CD4-positive, alpha-beta T cell treated with Interleukin-21 for 1 hour (primary cell): ENCODE measurements around the gene POLQ.
"Not testable (repeated sequence)": the region's sequence is repeated elsewhere in the genome, so short reads cannot be mapped to it uniquely, and the experiment has no call there.

ENCODE experiments used
- DNase-seq: peaks from one replicate; pipeline ENCODE4 v3.0.0-alpha.2; 2020

The POLQ gene

DNA sequence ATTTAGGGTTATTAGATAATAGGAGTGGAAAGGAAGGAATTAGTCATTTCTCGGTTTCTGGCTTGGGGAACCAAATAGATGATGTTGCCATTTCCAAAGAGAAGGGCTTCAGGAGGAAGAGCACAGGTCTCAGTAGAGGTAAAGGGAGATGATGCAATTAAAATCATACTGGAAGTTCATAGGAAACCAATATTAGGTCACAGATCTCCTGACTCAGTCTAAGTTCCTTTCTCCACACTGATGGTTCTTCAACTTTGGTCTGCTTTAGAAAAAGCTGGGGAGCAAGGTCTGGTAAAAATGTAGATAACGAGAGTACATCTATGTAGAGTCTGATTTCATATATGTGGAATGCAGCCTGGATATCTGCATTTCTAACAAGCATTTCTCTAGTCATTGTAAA, 130.9 kb downstream of the POLQ start:
- no peak for DNase-seq

DNA sequence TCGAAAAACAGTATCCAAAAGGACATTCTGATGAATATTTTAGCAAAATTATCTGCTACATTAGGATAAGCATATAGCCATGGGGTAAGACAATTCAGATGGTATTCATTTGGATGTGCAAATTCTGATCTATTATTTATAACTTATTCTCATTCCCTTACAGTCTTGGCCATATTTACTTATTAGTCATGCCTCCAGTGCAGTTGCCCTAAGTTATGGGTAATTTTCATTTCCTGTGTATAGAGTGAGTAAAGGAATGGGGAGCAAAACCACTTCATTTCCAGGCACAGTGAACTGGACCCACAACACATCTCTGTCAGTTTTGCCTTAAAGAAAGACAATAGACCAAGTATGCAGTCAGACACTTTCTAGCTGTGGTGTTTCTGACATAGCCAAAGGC, 134.3 kb downstream of the POLQ start:
- DNase-seq = no peak

DNA sequence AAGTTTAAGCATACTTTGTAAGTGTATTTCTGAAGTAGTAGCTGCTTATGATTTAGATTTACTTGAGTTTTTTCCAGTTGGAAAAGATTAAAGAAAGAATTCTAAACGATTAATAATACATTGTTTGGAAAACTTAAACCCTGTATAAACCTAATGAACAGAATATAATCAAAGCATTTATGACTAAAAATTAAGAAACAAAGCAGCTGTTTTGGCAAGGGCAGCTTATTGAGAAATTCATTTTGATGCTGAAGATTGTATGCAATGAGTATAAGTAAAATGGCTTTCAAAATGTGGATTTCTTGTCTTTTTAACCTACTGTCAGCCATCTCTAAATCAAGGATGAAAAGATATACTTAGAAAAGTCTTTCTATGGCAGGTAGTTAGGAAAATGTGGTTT, 140.2 kb downstream of the POLQ start:
- no peak for DNase-seq

DNA sequence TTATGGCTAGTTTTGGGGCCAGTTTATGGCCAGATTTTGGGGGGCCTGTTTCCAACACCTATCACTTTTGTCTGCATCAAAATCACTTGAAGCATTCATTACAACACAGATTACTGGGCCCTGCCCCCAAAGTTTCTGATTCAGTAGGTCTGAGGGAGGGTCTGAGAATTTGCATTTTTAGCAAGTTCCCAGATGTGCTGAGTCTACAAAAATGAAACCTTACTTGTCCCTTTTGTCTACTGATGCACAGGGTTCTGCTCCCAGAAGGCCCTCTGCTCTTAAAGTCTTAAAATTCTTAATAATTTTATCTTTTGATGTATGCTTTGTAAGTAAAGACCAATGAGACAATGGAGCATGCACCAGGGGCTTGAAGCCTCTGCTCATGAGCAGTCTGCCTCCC, 146.0 kb downstream of the POLQ start:
- no peak for DNase-seq

DNA sequence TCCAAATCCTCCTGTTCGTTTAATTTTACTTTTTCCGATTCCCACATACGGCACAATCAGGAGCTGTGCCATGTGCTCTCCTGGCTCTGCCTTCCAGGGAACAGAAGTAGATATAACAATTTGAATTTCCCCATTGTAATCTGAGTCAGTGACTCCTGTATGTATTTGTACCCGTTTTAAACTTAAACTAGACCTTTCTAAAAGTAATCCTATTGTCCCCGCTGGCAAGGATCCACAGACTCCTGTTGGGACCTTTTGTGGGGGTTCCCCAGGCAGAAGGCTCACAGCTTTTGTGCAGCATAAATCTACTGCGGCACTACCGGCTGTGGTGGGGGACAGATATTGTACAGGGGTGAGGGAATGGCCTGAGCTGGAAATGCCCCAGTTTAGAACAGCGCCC, 147.7 kb downstream of the POLQ start:
- not testable (repeated sequence) for DNase-seq

DNA sequence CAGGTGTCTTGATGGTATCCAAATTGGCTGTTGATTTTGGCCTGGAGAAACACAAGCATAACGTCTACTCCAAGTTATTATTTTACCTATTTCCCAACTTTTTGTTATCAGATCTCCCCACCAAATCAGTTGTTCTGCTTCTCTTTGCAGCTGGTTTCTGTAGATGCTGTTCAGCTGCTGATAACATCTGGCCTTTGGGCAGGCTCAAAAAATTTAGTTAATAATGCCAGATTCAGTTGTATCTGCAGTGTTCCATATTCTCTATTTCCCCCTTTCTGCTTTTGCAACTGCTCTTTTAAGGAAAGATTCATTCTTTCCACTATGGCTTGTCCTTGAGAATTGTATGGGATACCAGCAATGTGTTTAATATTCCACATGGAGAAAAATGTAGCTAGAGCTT, 149.8 kb downstream of the POLQ start:
- DNase-seq = not testable (repeated sequence)

DNA sequence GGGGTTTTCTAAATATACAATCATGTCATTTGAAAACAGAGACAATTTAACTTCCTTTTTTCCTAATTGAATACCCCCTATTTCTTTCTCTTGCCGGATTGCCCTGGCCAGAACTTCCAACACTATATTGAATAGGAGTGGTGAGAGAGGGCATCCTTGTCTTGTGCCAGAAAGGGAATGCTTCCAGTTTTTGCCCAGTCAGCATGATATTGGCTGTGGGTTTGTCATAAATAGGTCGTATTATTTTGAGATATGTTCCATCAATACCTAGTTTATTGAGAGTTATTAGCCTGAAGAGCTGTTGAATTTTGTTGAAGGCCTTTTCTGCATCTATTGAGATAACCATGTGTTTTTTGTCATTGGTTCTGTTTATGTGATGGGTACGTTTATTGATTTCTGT, 157.5 kb downstream of the POLQ start:
- DNase-seq = not testable (repeated sequence)
